OCI-LY3 (cell line): ENCODE measurements around the gene ZNF580.

Source experiments
- H2AFZ ChIP-seq: fragments of 200-600, 300-600 bp; shearing (Covaris generic); 2 replicates; pipeline ENCODE4 v1.6.0; 2014; ENCODE audit warnings: antibody characterized with exemption, low read depth, low read length
- H3K27ac ChIP-seq: fragments of 200-600, 300-600 bp; sonication (generic); 2 replicates; pipeline ENCODE4 v1.5.1; 2014; ENCODE audit warnings: mild to moderate bottlenecking, low read length, moderate library complexity, mixed read lengths
- H3K27me3 ChIP-seq: fragments of 200-600, 300-600 bp; sonication (generic); 2 replicates; pipeline ENCODE4 v1.6.1; 2014; ENCODE audit warnings: low read depth, low read length, mixed read lengths
- H3K36me3 ChIP-seq: fragments of 200-600, 300-600 bp; sonication (generic); replicated peaks from 2 replicates; pipeline ENCODE3; 2014; ENCODE audit warnings: low read depth, low read length, mixed read lengths
- H3K4me1 ChIP-seq: fragments of 300-600, 200-600 bp; sonication (generic); 2 replicates; pipeline ENCODE4 v1.6.1; 2014; ENCODE audit warnings: low read length, mixed read lengths
- H3K4me2 ChIP-seq: fragments of 200-600, 300-600 bp; sonication (generic); 2 replicates; pipeline ENCODE4 v1.6.1; 2014; ENCODE audit warnings: low read length, mixed read lengths
- H3K4me3 ChIP-seq: fragments of 300-600, 200-600 bp; sonication (generic); 2 replicates; pipeline ENCODE4 v1.5.1; 2014; ENCODE audit warnings: antibody characterized with exemption, mild to moderate bottlenecking, low read length, moderate library complexity
- H3K79me2 ChIP-seq: fragments of 300-600, 200-600 bp; shearing (Covaris generic); 2 replicates; pipeline ENCODE4 v1.6.1; 2014; ENCODE audit warnings: mild to moderate bottlenecking, low read length, mixed read lengths
- H3K9ac ChIP-seq: fragments of 300-600, 200-600 bp; shearing (Covaris generic); 2 replicates; pipeline ENCODE4 v1.6.0; 2014; ENCODE audit warnings: mild to moderate bottlenecking, low read length, moderate library complexity
- H3K9me3 ChIP-seq: fragments of 200-600, 300-600 bp; shearing (Covaris generic); 2 replicates; pipeline ENCODE4 v1.6.1; 2014; ENCODE audit warnings: low read length, mixed read lengths; ENCODE audit not compliant: insufficient read depth
- H4K20me1 ChIP-seq: fragments of 200-600, 300-600 bp; sonication (generic); 2 replicates; pipeline ENCODE4 v1.6.1; 2016; ENCODE audit warnings: low read length, mixed read lengths; ENCODE audit not compliant: insufficient read depth
- CTCF ChIP-seq: fragments of 200-600, 300-600 bp; sonication (generic); IDR thresholded peaks from 2 replicates; pipeline ENCODE4 v1.5.1; 2014; ENCODE audit warnings: antibody characterized with exemption, low read length, low read depth
- EZH2phosphoT487 ChIP-seq: fragments of 200-600 bp; shearing (Covaris generic); IDR thresholded peaks from 2 replicates; pipeline ENCODE4 v1.6.1; 2018; ENCODE audit warnings: antibody characterized with exemption, mixed run types, low read depth

The ZNF580 gene

GRCh38 chr19:55679343-55680257, 38.8 kb downstream of the ZNF580 start:
- Histone ChIP-seq H3K36me3 (peaks cover 54% of the 10 kb centered on the region), H4K20me1 (peaks cover 55% of the 10 kb centered on the region), H3K4me1 (peaks cover 36% of the 10 kb centered on the region), H3K9ac (no peak overlapping the region), H3K4me2 (no peak overlapping the region; the same call in 1 of the 2 replicates), H3K79me2 (peaks cover 93% of the 10 kb centered on the region), H3K4me3 (no peak overlapping the region), H2AFZ (no peak overlapping the region), H3K27ac (no peak overlapping the region; the same call in 1 of the 2 replicates), H3K9me3 (no peaks in the 10 kb centered on the region), H3K27me3 (no peaks in the 10 kb centered on the region)
- TF ChIP-seq EZH2phosphoT487 (no peak), CTCF (no peak)

GRCh38 chr19:55680339-55681130, 39.7 kb downstream of the ZNF580 start:
- Histone ChIP-seq H3K27me3 (no peaks in the 10 kb centered on the region), H3K36me3 (peaks cover 63% of the 10 kb centered on the region), H3K4me3 (no peak overlapping the region), H3K27ac (no peak overlapping the region), H3K4me1 (peaks cover 36% of the 10 kb centered on the region), H3K9me3 (no peaks in the 10 kb centered on the region), H3K79me2 (peaks cover 97% of the 10 kb centered on the region), H3K9ac (no peak overlapping the region), H2AFZ (no peak overlapping the region), H4K20me1 (peaks cover 64% of the 10 kb centered on the region), H3K4me2 (no peak overlapping the region)
- TF ChIP-seq EZH2phosphoT487 (no peak), CTCF (no peak)

DNA sequence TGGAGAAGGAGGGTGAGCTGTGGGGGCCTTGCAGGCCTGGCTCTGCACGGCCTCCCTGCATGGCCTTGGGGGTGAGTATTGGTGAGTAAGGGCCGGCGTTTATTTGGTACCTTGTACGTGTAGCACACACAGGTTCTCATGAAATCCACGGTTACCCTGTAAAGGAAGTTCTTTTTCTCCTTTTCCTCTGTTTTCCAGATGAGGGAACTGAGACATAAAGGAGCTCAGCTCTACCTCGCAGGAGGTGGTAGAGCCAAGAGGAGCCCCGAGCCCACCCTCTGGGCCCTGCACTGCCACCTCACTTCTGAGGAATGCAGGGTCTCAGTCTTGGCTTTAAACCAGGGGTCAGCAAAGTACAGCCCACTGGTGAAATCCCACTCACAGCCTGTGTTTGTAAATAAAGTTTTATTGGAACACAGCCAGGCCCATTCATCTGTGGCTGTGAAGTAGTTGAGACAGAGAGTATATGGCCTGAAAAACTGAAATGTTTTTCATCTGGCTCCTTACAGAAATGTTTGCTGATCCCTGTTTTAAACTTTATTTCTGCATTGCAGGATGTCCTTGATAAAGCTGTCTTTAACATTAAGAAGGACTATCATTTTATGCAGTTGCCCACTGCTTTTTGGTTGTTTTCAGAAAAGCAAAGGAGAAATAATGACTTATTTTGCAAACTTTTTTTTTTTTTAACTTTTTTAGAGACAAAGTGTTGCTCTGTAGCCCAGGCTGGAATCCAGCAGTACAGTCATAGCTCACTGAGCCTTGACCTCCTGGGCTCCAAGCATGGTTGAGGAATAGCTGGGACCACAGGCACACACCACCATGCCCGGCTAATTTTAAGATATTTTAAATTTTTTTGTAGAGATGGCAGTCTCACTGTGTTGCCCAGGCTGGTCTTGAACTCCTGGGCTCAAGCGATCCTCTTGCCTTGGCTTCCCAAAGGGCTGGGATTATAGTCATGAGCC, 40.6 kb downstream of the ZNF580 start:
- no peak for TF ChIP-seq EZH2phosphoT487
- TF ChIP-seq CTCF, result no peak
- Histone ChIP-seq H3K36me3 (peaks cover 68% of the 10 kb centered on the region), H3K4me1 (peaks cover 33% of the 10 kb centered on the region), H3K79me2 (peaks cover 97% of the 10 kb centered on the region), H2AFZ (no peak overlapping the region), H4K20me1 (peaks cover 73% of the 10 kb centered on the region), H3K9ac (no peak overlapping the region), H3K9me3 (no peaks in the 10 kb centered on the region), H3K4me2 (no peak overlapping the region), H3K27ac (no peak overlapping the region), H3K4me3 (no peak overlapping the region), H3K27me3 (no peaks in the 10 kb centered on the region)
